ENCODE measurements around the gene SDK1. TPM values are rescaled to one million over a fixed set of nuclear protein-coding genes. Genes with fewer than 3 reads are reported as not detected.

The SDK1 gene
- total and polyA plus RNA-seq, 2 experiments from 2014 or later = not detected

DNA sequence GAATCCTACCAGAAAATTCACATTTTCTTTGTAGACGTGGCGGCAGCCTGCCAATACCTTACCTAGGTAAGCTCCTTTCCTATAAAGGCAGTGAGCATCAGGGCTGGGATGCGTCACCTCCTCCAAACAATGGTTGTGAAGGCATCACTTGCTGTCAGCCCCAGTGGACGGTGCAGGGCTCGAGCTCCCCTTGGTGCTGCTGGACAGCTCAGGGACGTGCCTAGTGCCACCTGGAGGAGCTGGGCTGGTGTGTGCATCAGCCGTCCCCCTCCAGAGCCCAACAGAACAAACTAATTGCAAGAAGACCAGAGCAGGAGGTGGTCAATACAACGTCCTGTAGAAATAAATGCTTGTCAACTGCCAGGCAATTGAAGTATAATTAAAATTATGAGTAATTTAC lies 863.5 kb downstream of the SDK1 start:
- Histone ChIP-seq H3K9me2 (ENCODE audit: insufficient read depth) (no peaks in the 10 kb centered on the region), H3K9me3 (ENCODE audit: low read depth) (no peaks in the 10 kb centered on the region), H2AFZ (no peak overlapping the region), H3F3A (ENCODE audit: insufficient read depth) (no peaks in the 10 kb centered on the region), H3K79me2 (ENCODE audit: insufficient read depth) (no peaks in the 10 kb centered on the region), H3K4me1 (ENCODE audit: insufficient read depth) (no peaks in the 10 kb centered on the region), H3K4me3 (no peak overlapping the region), H3K27ac (no peak overlapping the region), H3K9ac (no peak overlapping the region), H3K4me2 (ENCODE audit: unreplicated experiment) (no peak overlapping the region), H4K20me1 (ENCODE audit: insufficient read depth) (no peaks in the 10 kb centered on the region), H3K36me3 (ENCODE audit: low read depth) (no peaks in the 10 kb centered on the region), H3K27me3 (replicated peaks; ENCODE audit: insufficient read depth) (no peaks in the 10 kb centered on the region)
- TF ChIP-seq EZH2 (IDR thresholded peaks at IDR 0.05; ENCODE audit: insufficient read depth, poor library complexity, severe bottlenecking) (no peak), EZH2phosphoT487 (IDR thresholded peaks at IDR 0.05; ENCODE audit: insufficient read depth, low read depth) (no peak)
- in situ Hi-C loops (cut with MboI) = no loop called here
- 46 to 49% methylated on average over 8 of the region's 8 CpGs for WGBS, 2 experiments (ENCODE audit: low coverage in 1 of 2, low lambda C conversion rate in 2 of 2, missing lambda C conversion rate in 2 of 2)
- DNase-seq = no peak

DNA sequence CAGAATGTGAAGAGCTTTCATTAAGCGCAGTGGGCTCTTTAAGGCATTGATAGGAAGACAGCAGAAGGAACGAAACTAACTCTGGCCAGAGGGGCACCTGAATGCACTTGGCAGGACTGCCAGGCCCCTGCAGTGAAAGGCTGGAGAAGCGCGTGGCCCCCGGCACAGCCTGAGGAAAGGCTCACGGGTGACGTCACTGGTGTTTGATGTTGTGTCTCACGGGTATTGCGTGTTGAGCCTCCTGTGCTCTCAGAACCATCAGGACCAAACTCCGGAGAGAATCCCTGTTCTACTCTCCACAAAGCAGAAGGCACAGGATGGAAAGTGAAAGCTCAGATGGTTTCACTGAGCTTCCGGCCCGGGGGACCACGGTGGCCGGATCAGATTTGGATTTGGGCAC lies 865.3 kb downstream of the SDK1 start:
- no peak for DNase-seq
- 64 to 69% methylated on average over 14 of the region's 14 CpGs for WGBS, 2 experiments (ENCODE audit: low coverage in 1 of 2, low lambda C conversion rate in 2 of 2, missing lambda C conversion rate in 2 of 2)
- no peaks in the 10 kb centered on the region for H3K9me2 ChIP-seq (ENCODE audit: insufficient read depth)
- H3K27me3 ChIP-seq (replicated peaks; ENCODE audit: insufficient read depth) = no peaks in the 10 kb centered on the region
- H3K9me3 ChIP-seq (ENCODE audit: low read depth) = no peaks in the 10 kb centered on the region
- no peak overlapping the region for H2AFZ ChIP-seq
- in situ Hi-C loops (cut with MboI) = no loop called here
- no peaks in the 10 kb centered on the region for H3K4me1 ChIP-seq (ENCODE audit: insufficient read depth)
- no peaks in the 10 kb centered on the region for H3K79me2 ChIP-seq (ENCODE audit: insufficient read depth)
- no peak overlapping the region for H3K9ac ChIP-seq
- H3K4me3 ChIP-seq = no peak overlapping the region
- TF ChIP-seq EZH2phosphoT487 (IDR thresholded peaks at IDR 0.05; ENCODE audit: insufficient read depth, low read depth) (no peak), EZH2 (IDR thresholded peaks at IDR 0.05; ENCODE audit: insufficient read depth, poor library complexity, severe bottlenecking) (no peak)
- no peak overlapping the region for H3K4me2 ChIP-seq (ENCODE audit: unreplicated experiment)
- H3F3A ChIP-seq (ENCODE audit: insufficient read depth) = no peaks in the 10 kb centered on the region
- no peaks in the 10 kb centered on the region for H3K36me3 ChIP-seq (ENCODE audit: low read depth)
- H4K20me1 ChIP-seq (ENCODE audit: insufficient read depth) = no peaks in the 10 kb centered on the region
- H3K27ac ChIP-seq = no peak overlapping the region

DNA sequence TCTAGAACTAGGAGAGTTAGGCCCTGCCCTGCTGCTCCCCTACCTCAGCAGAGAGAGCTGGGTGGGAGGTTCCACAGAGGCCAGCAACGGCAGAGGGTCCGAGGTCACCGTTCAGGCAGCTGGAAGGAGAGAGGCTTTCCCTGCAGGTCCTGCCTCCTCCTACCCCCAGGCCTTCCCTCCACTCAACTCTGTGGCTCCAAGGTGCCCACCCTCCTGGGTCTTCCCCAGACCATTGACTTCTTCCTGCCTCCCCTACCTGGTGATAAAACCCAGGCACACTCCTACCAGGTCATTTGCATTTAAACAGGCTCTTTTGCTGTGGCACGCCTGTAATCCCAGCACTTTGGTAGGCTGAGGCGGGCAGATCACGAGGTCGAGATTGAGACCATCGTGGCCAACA lies 865.8 kb downstream of the SDK1 start:
- H3K79me2 ChIP-seq (ENCODE audit: insufficient read depth) = no peaks in the 10 kb centered on the region
- no peak overlapping the region for H3K9ac ChIP-seq
- no peaks in the 10 kb centered on the region for H3F3A ChIP-seq (ENCODE audit: insufficient read depth)
- no peak for TF ChIP-seq EZH2phosphoT487 (IDR thresholded peaks at IDR 0.05; ENCODE audit: insufficient read depth, low read depth)
- no peak for TF ChIP-seq EZH2 (IDR thresholded peaks at IDR 0.05; ENCODE audit: insufficient read depth, poor library complexity, severe bottlenecking)
- H3K4me1 ChIP-seq (ENCODE audit: insufficient read depth) = no peaks in the 10 kb centered on the region
- H2AFZ ChIP-seq = no peak overlapping the region
- no peaks in the 10 kb centered on the region for H4K20me1 ChIP-seq (ENCODE audit: insufficient read depth)
- no peak for DNase-seq
- no peak overlapping the region for H3K4me2 ChIP-seq (ENCODE audit: unreplicated experiment)
- in situ Hi-C loops (cut with MboI) = no loop called here
- no peaks in the 10 kb centered on the region for H3K9me3 ChIP-seq (ENCODE audit: low read depth)
- H3K27me3 ChIP-seq (replicated peaks; ENCODE audit: insufficient read depth) = no peaks in the 10 kb centered on the region
- H3K36me3 ChIP-seq (ENCODE audit: low read depth) = no peaks in the 10 kb centered on the region
- 60 to 61% methylated on average over 8 of the region's 8 CpGs for WGBS, 2 experiments (ENCODE audit: low coverage in 1 of 2, low lambda C conversion rate in 2 of 2, missing lambda C conversion rate in 2 of 2)
- no peaks in the 10 kb centered on the region for H3K9me2 ChIP-seq (ENCODE audit: insufficient read depth)
- H3K4me3 ChIP-seq = no peak overlapping the region
- no peak overlapping the region for H3K27ac ChIP-seq

DNA sequence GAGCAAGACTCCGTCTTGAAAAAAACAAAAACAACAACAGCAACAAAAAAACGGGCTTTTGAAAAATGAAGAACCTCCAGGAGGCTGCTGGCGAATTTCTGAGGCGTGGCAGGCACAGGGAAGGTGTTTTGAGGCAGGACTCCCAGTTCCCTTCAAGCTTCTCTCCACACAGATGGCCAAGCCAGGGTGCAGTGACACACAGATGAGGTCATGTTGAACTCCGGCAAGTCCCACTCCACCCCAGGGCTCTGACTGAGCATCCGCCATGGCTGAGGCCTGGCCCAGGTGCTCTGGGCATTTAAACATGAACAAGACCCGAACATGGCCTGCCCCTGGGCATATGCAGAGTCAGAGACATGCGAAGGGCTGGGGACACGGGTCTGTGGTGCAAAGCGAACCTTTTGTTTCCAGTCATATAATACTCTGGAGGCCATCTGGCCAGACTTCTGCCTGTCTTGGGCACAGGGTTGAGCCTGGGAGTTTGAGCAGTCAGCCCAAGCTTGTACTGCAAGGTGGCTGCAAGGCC lies 866.4 kb downstream of the SDK1 start:
- H3K4me2 ChIP-seq (ENCODE audit: unreplicated experiment) = no peak overlapping the region
- no peak for TF ChIP-seq EZH2 (IDR thresholded peaks at IDR 0.05; ENCODE audit: insufficient read depth, poor library complexity, severe bottlenecking)
- no peak for TF ChIP-seq EZH2phosphoT487 (IDR thresholded peaks at IDR 0.05; ENCODE audit: insufficient read depth, low read depth)
- H3K9me3 ChIP-seq (ENCODE audit: low read depth) = no peaks in the 10 kb centered on the region
- no peak overlapping the region for H3K9ac ChIP-seq
- H3K27me3 ChIP-seq (replicated peaks; ENCODE audit: insufficient read depth) = no peaks in the 10 kb centered on the region
- in situ Hi-C loops (cut with MboI) = no loop called here
- no peaks in the 10 kb centered on the region for H4K20me1 ChIP-seq (ENCODE audit: insufficient read depth)
- H3K27ac ChIP-seq = no peak overlapping the region
- no peak for DNase-seq
- H3K4me3 ChIP-seq = no peak overlapping the region
- no peaks in the 10 kb centered on the region for H3K9me2 ChIP-seq (ENCODE audit: insufficient read depth)
- no peaks in the 10 kb centered on the region for H3K79me2 ChIP-seq (ENCODE audit: insufficient read depth)
- no peaks in the 10 kb centered on the region for H3K36me3 ChIP-seq (ENCODE audit: low read depth)
- WGBS, 2 experiments (ENCODE audit: low coverage in 1 of 2, low lambda C conversion rate in 2 of 2, missing lambda C conversion rate in 2 of 2) = 39 to 42% methylated on average over 10 of the region's 10 CpGs
- no peaks in the 10 kb centered on the region for H3F3A ChIP-seq (ENCODE audit: insufficient read depth)
- no peak overlapping the region for H2AFZ ChIP-seq
- no peaks in the 10 kb centered on the region for H3K4me1 ChIP-seq (ENCODE audit: insufficient read depth)

DNA sequence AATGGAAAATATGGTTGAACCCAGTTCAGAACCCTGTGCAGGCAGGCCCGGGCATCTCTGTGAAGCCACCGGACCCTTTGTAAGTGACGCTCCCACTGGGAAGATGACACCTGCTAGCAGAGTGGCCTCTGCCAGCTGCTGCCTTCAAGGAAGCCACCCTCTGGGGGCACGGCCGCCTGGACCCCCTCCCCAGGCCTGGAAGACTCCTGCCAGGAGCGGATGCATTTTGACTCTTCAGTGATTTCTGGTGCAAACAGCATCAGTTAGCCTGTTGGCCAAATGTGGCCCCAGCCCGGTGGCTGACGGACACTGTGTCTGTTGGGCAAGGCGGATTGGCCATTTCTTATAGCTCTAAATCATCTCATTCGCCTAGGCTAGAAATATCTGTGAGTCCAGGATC lies 867.0 kb downstream of the SDK1 start:
- no peak for TF ChIP-seq EZH2 (IDR thresholded peaks at IDR 0.05; ENCODE audit: insufficient read depth, poor library complexity, severe bottlenecking)
- no peak for TF ChIP-seq EZH2phosphoT487 (IDR thresholded peaks at IDR 0.05; ENCODE audit: insufficient read depth, low read depth)
- Histone ChIP-seq H3K27me3 (replicated peaks; ENCODE audit: insufficient read depth) (no peaks in the 10 kb centered on the region), H3K4me1 (ENCODE audit: insufficient read depth) (no peaks in the 10 kb centered on the region), H3K79me2 (ENCODE audit: insufficient read depth) (no peaks in the 10 kb centered on the region), H3K4me2 (ENCODE audit: unreplicated experiment) (no peak overlapping the region), H3F3A (ENCODE audit: insufficient read depth) (no peaks in the 10 kb centered on the region), H3K9me2 (ENCODE audit: insufficient read depth) (no peaks in the 10 kb centered on the region), H3K9me3 (ENCODE audit: low read depth) (no peaks in the 10 kb centered on the region), H3K36me3 (ENCODE audit: low read depth) (no peaks in the 10 kb centered on the region), H3K9ac (no peak overlapping the region), H3K4me3 (no peak overlapping the region), H2AFZ (no peak overlapping the region), H3K27ac (no peak overlapping the region), H4K20me1 (ENCODE audit: insufficient read depth) (no peaks in the 10 kb centered on the region)
- in situ Hi-C loops (cut with MboI) = no loop called here
- no peak for DNase-seq
- WGBS, 2 experiments (ENCODE audit: low coverage in 1 of 2, low lambda C conversion rate in 2 of 2, missing lambda C conversion rate in 2 of 2) = 59 to 60% methylated on average over 8 to 10 of the region's 10 CpGs

Measured in GM23248 (cell line).